ENCODE results near the gene TMEM18. TPM values are rescaled to one million over a fixed set of nuclear protein-coding genes. Genes with fewer than 3 reads are reported as not detected.

TMEM18 gene
- total RNA-seq, 2 donors from 2014 or later = 10.9 to 13.2 TPM

DNA sequence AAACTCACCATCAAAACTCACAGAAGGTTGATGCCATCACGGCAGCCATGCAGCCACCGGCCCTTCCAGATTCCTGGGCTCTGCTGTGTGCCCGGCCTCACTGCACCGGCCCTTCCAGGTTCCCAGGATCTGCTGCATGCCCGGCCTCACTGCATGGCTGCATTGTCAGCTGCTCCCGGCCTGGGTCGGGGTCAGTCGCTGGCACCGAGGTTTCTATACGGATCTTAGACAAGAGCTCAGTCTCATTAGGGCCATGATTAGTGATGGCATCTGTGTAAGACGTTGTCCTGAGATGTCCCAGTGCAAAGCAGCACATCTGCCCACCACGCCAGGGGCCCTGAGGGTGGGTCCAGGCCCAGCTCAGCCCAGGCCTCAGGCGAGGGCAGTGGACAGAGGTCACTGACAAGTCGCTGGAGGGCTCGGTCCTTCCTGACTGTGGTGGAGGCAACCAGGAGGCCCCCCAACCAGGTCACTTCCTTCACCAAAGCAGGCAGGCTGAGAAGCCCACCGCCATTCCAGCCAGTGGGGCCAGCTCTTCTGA is 29.4 kb downstream of the TMEM18 start:
- Histone ChIP-seq H3K9me3 (no peaks in the 10 kb centered on the region), H3K27me3 (no peaks in the 10 kb centered on the region), H3K4me1 (peaks cover 14% of the 10 kb centered on the region), H3K36me3 (replicated peaks in 1 of 2; ENCODE audit: insufficient read depth in 1 of 2, low read depth in 2 of 2) (no peaks in the 10 kb centered on the region), H3K27ac (no peak overlapping the region), H3K4me3 (no peak overlapping the region)
- DNase-seq (no peak), ATAC-seq (no peak)
- TF ChIP-seq POLR2A (IDR thresholded peaks at IDR 0.05) = no peak
- TF ChIP-seq CTCF (IDR thresholded peaks at IDR 0.05) = no peak
- intact Hi-C loops (cut with DNase I) = no loop called here
- 87% methylated on average over 10 to 16 of the region's 16 CpGs for WGBS, 2 donors

DNA sequence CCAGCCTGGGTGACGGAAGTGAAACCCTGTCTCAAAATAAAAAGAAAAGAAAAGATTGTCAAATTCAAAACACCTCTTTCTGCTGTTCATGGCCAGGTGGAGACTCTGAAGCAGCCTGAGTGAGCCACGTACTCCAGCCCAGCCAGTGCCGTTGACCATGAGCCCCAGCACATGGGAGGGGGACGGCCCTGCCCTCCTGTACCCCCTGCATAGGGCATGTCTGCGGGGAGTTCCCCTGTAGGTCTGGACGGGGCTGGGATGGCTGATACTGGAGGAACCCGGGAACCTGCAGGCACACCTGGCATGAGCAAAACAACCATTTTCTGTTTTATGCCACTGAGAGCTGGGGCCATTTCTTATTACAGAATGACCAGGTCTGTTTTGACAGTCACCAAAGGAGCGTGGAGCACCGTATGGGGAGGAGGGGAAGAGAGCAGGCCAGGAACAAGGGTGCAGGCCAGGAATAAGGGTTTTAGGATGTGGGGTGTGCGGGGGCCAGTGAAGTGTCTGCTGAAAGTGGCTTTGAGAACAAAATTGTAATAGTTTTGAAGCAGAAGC is 30.1 kb downstream of the TMEM18 start:
- ATAC-seq (no peak), DNase-seq (no peak)
- 79 to 88% methylated on average over 9 to 10 of the region's 10 CpGs for WGBS, 2 donors
- H3K27ac ChIP-seq = no peak overlapping the region
- no peaks in the 10 kb centered on the region for H3K9me3 ChIP-seq
- no peak overlapping the region for H3K4me3 ChIP-seq
- intact Hi-C loops (cut with DNase I) = no loop called here
- TF ChIP-seq POLR2A (IDR thresholded peaks at IDR 0.05) (no peak), CTCF (IDR thresholded peaks at IDR 0.05) (no peak)
- no peaks in the 10 kb centered on the region for H3K36me3 ChIP-seq (replicated peaks in 1 of 2; ENCODE audit: insufficient read depth in 1 of 2, low read depth in 2 of 2)
- no peaks in the 10 kb centered on the region for H3K27me3 ChIP-seq
- H3K4me1 ChIP-seq = peaks cover 14% of the 10 kb centered on the region

DNA sequence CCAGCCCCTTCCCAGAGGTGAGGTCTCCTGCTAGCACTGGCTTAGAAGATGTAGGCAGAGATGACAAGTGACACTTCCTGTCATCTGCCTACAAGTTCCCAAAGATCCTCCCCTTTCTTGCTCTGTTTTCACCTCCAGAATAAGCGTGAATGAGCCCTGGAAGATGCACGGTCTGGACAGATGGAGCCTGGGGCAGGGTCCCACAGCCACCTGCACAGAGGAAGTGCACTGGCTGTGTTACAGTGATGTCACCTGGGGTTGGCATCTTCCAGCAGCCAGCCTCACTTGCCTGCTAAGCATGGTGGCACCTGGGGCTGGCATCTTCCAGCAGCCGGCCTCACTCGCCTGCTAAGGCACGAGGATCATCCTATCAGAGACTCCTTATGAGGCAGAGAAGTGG is 32.3 kb downstream of the TMEM18 start:
- no peak for ATAC-seq
- intact Hi-C loops (cut with DNase I) = no loop called here

DNA sequence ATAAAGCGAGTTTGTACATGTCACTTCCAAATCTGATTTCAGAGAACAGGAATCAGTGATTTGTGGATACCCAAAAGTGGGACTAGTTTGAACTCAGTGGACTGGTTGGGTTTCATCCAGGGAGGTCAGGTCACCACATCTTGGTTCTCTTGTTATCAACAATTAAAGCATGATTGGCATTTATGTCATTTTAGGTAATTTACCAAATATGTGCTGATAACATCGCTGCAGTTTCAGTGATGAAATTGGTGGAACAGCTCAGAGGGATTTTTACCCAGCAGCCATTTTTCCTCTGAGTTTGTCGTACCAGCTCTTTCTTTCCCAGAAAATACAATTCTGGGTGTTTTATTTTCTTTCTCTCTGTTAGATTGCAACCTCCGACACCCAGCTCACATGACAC is 33.4 kb downstream of the TMEM18 start:
- TF ChIP-seq CTCF (IDR thresholded peaks at IDR 0.05) = no peak
- TF ChIP-seq POLR2A (IDR thresholded peaks at IDR 0.05) = no peak
- WGBS, 2 donors = 75 to 80% methylated on average over 4 of the region's 4 CpGs
- no peak overlapping the region for H3K4me3 ChIP-seq
- no peaks in the 10 kb centered on the region for H3K36me3 ChIP-seq (replicated peaks in 1 of 2; ENCODE audit: insufficient read depth in 1 of 2, low read depth in 2 of 2)
- intact Hi-C loops (cut with DNase I) = no loop called here
- no peaks in the 10 kb centered on the region for H3K27me3 ChIP-seq
- H3K27ac ChIP-seq = no peak overlapping the region
- DNase-seq (no peak), ATAC-seq (no peak)
- H3K9me3 ChIP-seq = no peaks in the 10 kb centered on the region
- H3K4me1 ChIP-seq = no peaks in the 10 kb centered on the region

More for the DNA sequence above, 32.3 kb downstream of the TMEM18 start:
- H3K4me3 ChIP-seq = no peak overlapping the region
- H3K27ac ChIP-seq = no peak overlapping the region
- WGBS, 2 donors = 47 to 62% methylated on average over 5 of the region's 5 CpGs
- TF ChIP-seq CTCF (IDR thresholded peaks at IDR 0.05) = no peak
- no peak for TF ChIP-seq POLR2A (IDR thresholded peaks at IDR 0.05)
- no peaks in the 10 kb centered on the region for H3K4me1 ChIP-seq
- no peaks in the 10 kb centered on the region for H3K36me3 ChIP-seq (replicated peaks in 1 of 2; ENCODE audit: insufficient read depth in 1 of 2, low read depth in 2 of 2)
- no peaks in the 10 kb centered on the region for H3K9me3 ChIP-seq
- DNase-seq = no peak
- no peaks in the 10 kb centered on the region for H3K27me3 ChIP-seq

- WGBS, 2 donors = 77 to 88% methylated on average over 7 to 10 of the region's 10 CpGs
- Histone ChIP-seq H3K27ac (no peak overlapping the region), H3K36me3 (replicated peaks in 1 of 2; ENCODE audit: insufficient read depth in 1 of 2, low read depth in 2 of 2) (no peaks in the 10 kb centered on the region), H3K4me3 (no peak overlapping the region), H3K9me3 (no peaks in the 10 kb centered on the region), H3K27me3 (no peaks in the 10 kb centered on the region), H3K4me1 (no peaks in the 10 kb centered on the region)
- DNase-seq (no peak), ATAC-seq (no peak)
- intact Hi-C loops (cut with DNase I) = no loop called here
- TF ChIP-seq CTCF (IDR thresholded peaks at IDR 0.05) = no peak
- no peak for TF ChIP-seq POLR2A (IDR thresholded peaks at IDR 0.05)
These were observed 33.9 kb downstream of the TMEM18 start for GRCh38 chr2:643334-643733.
